Stimulated activated CD8-positive, alpha-beta memory T cell treated with anti-CD3 and anti-CD28 coated beads, Interleukin-12 subunit alpha, Interleukin-12 subunit beta, amount 100 ng/mL, for 24 hours (primary cell): ENCODE data around the gene RAB35.

ENCODE experiments used
- DNase-seq: peaks from one replicate; pipeline ENCODE4 v3.0.0-alpha.2; 2020; ENCODE audit errors: extremely low read depth

The RAB35 gene

GRCh38 chr12:120132863-120133385 lies 16.4 kb upstream of the RAB35 start:
- no peak for DNase-seq

GRCh38 chr12:120132054-120132836 lies 15.7 kb upstream of the RAB35 start:
- DNase-seq: no peak

GRCh38 chr12:120131116-120131515 lies 14.6 kb upstream of the RAB35 start:
- no peak for DNase-seq

- DNase-seq: no peak
These were observed 13.5 kb upstream of the RAB35 start for GRCh38 chr12:120130011-120130410.

GRCh38 chr12:120126635-120127005 lies 10.1 kb upstream of the RAB35 start:
- DNase-seq: no peak

- no peak for DNase-seq
These were observed 9.5 kb upstream of the RAB35 start for GRCh38 chr12:120125792-120126634.

GRCh38 chr12:120125029-120125428 lies 8.5 kb upstream of the RAB35 start:
- no peak for DNase-seq

GRCh38 chr12:120121766-120122293 lies 5.3 kb upstream of the RAB35 start:
- DNase-seq: no peak

GRCh38 chr12:120121343-120121742 lies 4.8 kb upstream of the RAB35 start:
- no peak for DNase-seq

- no peak for DNase-seq
These were observed 2.9 kb upstream of the RAB35 start for GRCh38 chr12:120119271-120119973.

GRCh38 chr12:120118321-120119061 lies 1.9 kb upstream of the RAB35 start:
- DNase-seq: no peak

GRCh38 chr12:120117961-120118320 lies 1.4 kb upstream of the RAB35 start:
- DNase-seq: no peak

GRCh38 chr12:120116792-120117651 lies 469 bp upstream of the RAB35 start:
- peak; percentile 87 for DNase-seq

- DNase-seq: no peak
These were observed 687 bp downstream of the RAB35 start for GRCh38 chr12:120115692-120116440.

GRCh38 chr12:120115066-120115465 lies 1.5 kb downstream of the RAB35 start:
- DNase-seq: no peak

GRCh38 chr12:120110550-120111501 lies 5.7 kb downstream of the RAB35 start:
- DNase-seq: no peak

- DNase-seq: no peak
These were observed 6.8 kb downstream of the RAB35 start for GRCh38 chr12:120109570-120110267.

- DNase-seq: no peak
These were observed 10.4 kb downstream of the RAB35 start for GRCh38 chr12:120106151-120106550.
